Panc1 (cell line): ENCODE data around the gene LRMDA. TPM values are rescaled to one million over a fixed set of nuclear protein-coding genes. Genes with fewer than 3 reads are reported as not detected.

Experiments
- ATAC-seq: fragments of 200-7000 bp; cut with Tn5 transposase; 2 replicates; pipeline ENCODE4 v1.9.1; 2020; ENCODE audit warnings: mild to moderate bottlenecking, moderate library complexity
- BruUV-seq: library from RNA; stranded (reverse); fragments of 400-500 nt; replicated peaks from 2 replicates; lab custom pipeline; 2021; lab: Mats Ljungman, UMichigan
- CTCF ChIA-PET: fragments of 300-600 bp; sonication (Branson Sonifier 250); formaldehyde crosslinking; loops from one replicate; lab custom pipeline; 2022; ENCODE audit warnings: antibody characterized with exemption; lab: Charles Lee
- POLR2A ChIA-PET: fragments of 300-600 bp; sonication (Branson Sonifier 250); formaldehyde crosslinking; loops from one replicate; lab custom pipeline; 2022; ENCODE audit warnings: antibody characterized with exemption; lab: Charles Lee
- DNase-seq: peaks from one replicate; pipeline ENCODE4 v3.0.0-alpha.2; 2010; ENCODE audit warnings: low read depth, low spot score
- H3K27ac ChIP-seq: 2 replicates; pipeline ENCODE4 v1.5.1; 2011; ENCODE audit warnings: mild to moderate bottlenecking, low read length, inconsistent platforms
- H3K27me3 ChIP-seq: fragments of 200-500 bp; sonication (Bioruptor generic); 2 replicates; pipeline ENCODE4 v1.6.0; 2014; ENCODE audit warnings: low read length, inconsistent platforms; ENCODE audit not compliant: control insufficient read depth, insufficient read depth
- H3K36me3 ChIP-seq: fragments of 200-500 bp; sonication (Bioruptor generic); 2 replicates; pipeline ENCODE4 v1.5.1; 2014; ENCODE audit warnings: inconsistent platforms, mild to moderate bottlenecking, low read length, moderate library complexity; ENCODE audit not compliant: control insufficient read depth, insufficient read depth
- H3K4me1 ChIP-seq: 2 replicates; pipeline ENCODE4 v1.5.1; 2011; ENCODE audit warnings: inconsistent platforms, mild to moderate bottlenecking, low read length, moderate library complexity; ENCODE audit not compliant: control insufficient read depth, insufficient read depth
- H3K4me3 ChIP-seq, 2 experiments: 2 replicates each; pipeline ENCODE4 v1.5.1; 2011 to 2012; ENCODE audit warnings: low read depth in 2 of 2, low read length in 2 of 2, mild to moderate bottlenecking in 2 of 2, inconsistent platforms in 1 of 2, moderate library complexity in 1 of 2
- H3K9me3 ChIP-seq: fragments of 200-500 bp; sonication (Bioruptor generic); 2 replicates; pipeline ENCODE4 v1.5.1; 2014; ENCODE audit warnings: low read depth, mild to moderate bottlenecking, inconsistent platforms, low read length, moderate library complexity; ENCODE audit not compliant: control insufficient read depth, insufficient read depth
- CTCF ChIP-seq: fragments of 450-650 bp; IDR thresholded peaks from 2 replicates; pipeline ENCODE4 v1.5.1; 2017; ENCODE audit warnings: mild to moderate bottlenecking
- POLR2AphosphoS5 ChIP-seq: IDR thresholded peaks from 2 replicates; pipeline ENCODE4 v1.6.1; 2012; ENCODE audit warnings: mild to moderate bottlenecking, low read depth, low read length, moderate library complexity
- SIN3A ChIP-seq: IDR thresholded peaks from 2 replicates; pipeline ENCODE4 v1.6.1; 2012; ENCODE audit warnings: low read depth, mild to moderate bottlenecking, low read length, moderate library complexity, borderline replicate concordance; ENCODE audit not compliant: insufficient read depth
- TCF7L2 ChIP-seq: IDR thresholded peaks from 2 replicates; pipeline ENCODE4 v1.6.1; 2011; ENCODE audit warnings: mild to moderate bottlenecking, low read depth, low read length, inconsistent platforms
- in situ Hi-C: cut with HindIII; loops from 2 replicates; pipeline ENCODE4 v1.10.0; 2016; ENCODE audit warnings: low sequenced_read_pairs, low pct_unique_long_range_greater_than_20kb
- intact Hi-C: fragments of 100-400 bp; cut with micrococcal nuclease; formaldehyde crosslinking; loops from one replicate; pipeline ENCODE4 v1.10.0; 2022; ENCODE audit not compliant: unreplicated experiment
- total RNA-seq: library from RNA; stranded (reverse); gene quantifications from one replicate; pipeline ENCODE4 v1.2.1, GENCODE V29; 2021; ENCODE audit not compliant: unreplicated experiment
- TF ChIP-seq, protein P1 (sequence below), 2 experiments: IDR thresholded peaks; 2 replicates each; pipeline ENCODE4 v1.6.1; 2011 to 2012; ENCODE audit warnings: low read depth in 2 of 2, control low read depth in 1 of 2, low read length in 1 of 2, mild to moderate bottlenecking in 1 of 2, moderate library complexity in 1 of 2; ENCODE audit not compliant: insufficient read depth in 1 of 2

The LRMDA gene
- total RNA-seq, 1 experiment from 2014 or later = 1.2 TPM

DNA sequence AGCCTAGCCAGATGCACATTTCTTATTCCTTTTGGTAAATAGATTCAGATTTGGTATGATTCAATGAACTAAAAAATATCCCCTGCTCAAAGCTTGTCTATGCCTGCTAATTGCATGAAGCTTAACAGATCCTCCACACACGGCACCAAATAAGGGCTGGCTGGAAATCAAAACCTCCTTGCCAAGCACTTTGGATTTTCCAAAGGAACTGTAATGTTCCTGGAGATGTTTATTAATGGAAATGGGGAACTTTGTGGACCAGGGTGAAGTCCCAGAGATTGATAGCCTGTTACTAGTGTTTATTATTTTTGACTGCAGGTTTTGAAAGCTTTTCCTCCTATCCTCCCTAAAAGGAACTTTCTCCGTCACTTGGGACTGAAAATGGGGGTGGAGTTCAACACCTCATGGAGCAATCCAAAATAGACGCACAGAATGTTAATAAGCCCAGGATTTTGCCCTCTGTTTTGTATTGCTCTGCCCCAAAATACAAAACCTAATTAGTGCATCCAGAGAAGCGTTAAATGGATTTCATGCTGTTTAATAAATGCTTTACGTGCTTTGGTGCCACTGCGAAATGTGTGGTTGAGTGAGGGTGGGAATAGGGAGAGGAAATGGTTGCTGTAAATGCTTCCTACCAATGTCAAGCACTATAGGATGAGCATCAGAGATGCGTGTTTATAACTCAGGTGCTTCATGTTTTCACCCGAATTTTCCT, 1027.7 kb downstream of the LRMDA start:
- intact Hi-C loops (no loop called here), in situ Hi-C loops (no loop called here)
- Histone ChIP-seq H3K27me3 (peaks cover 8% of the 10 kb centered on the region; the same call in 1 of the 2 replicates), H3K36me3 (no peaks in the 10 kb centered on the region), H3K27ac (no peak overlapping the region), H3K4me1 (no peaks in the 10 kb centered on the region), H3K9me3 (no peaks in the 10 kb centered on the region), H3K4me3 (no peak overlapping the region)
- ChIA-PET POLR2A (no interaction called here), CTCF (no interaction called here)
- DNase-seq (no peak), ATAC-seq (no peak)
- TF ChIP-seq, protein P1, sequence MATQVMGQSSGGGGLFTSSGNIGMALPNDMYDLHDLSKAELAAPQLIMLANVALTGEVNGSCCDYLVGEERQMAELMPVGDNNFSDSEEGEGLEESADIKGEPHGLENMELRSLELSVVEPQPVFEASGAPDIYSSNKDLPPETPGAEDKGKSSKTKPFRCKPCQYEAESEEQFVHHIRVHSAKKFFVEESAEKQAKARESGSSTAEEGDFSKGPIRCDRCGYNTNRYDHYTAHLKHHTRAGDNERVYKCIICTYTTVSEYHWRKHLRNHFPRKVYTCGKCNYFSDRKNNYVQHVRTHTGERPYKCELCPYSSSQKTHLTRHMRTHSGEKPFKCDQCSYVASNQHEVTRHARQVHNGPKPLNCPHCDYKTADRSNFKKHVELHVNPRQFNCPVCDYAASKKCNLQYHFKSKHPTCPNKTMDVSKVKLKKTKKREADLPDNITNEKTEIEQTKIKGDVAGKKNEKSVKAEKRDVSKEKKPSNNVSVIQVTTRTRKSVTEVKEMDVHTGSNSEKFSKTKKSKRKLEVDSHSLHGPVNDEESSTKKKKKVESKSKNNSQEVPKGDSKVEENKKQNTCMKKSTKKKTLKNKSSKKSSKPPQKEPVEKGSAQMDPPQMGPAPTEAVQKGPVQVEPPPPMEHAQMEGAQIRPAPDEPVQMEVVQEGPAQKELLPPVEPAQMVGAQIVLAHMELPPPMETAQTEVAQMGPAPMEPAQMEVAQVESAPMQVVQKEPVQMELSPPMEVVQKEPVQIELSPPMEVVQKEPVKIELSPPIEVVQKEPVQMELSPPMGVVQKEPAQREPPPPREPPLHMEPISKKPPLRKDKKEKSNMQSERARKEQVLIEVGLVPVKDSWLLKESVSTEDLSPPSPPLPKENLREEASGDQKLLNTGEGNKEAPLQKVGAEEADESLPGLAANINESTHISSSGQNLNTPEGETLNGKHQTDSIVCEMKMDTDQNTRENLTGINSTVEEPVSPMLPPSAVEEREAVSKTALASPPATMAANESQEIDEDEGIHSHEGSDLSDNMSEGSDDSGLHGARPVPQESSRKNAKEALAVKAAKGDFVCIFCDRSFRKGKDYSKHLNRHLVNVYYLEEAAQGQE (IDR thresholded peaks at IDR 0.05; ENCODE audit: insufficient read depth in 1 of 2, low read depth in 2 of 2, low read length in 1 of 2) = no peak
- TF ChIP-seq CTCF = no peak
- TF ChIP-seq SIN3A = no peak
- no peak for TF ChIP-seq POLR2AphosphoS5
- no peak for TF ChIP-seq TCF7L2
- BruUV-seq = no TSS peak

- H3K27me3 ChIP-seq = peaks cover 8% of the 10 kb centered on the region; the same call in 1 of the 2 replicates
- BruUV-seq = no TSS peak
Observed at GRCh38 chr10:76461024-76461423, 1029.6 kb downstream of the LRMDA start.

More at GRCh38 chr10:76461024-76461423, 1029.6 kb downstream of the LRMDA start:
- H3K36me3 ChIP-seq = no peaks in the 10 kb centered on the region
- ATAC-seq (no peak), DNase-seq (no peak)
- H3K4me1 ChIP-seq = no peaks in the 10 kb centered on the region
- CTCF ChIA-PET = no interaction called here
- TF ChIP-seq, protein P1 (IDR thresholded peaks at IDR 0.05; ENCODE audit: insufficient read depth in 1 of 2, low read depth in 2 of 2, low read length in 1 of 2) = no peak
- no peak for TF ChIP-seq SIN3A
- no peak for TF ChIP-seq POLR2AphosphoS5
- H3K9me3 ChIP-seq = no peaks in the 10 kb centered on the region
- in situ Hi-C loops = no loop called here
- H3K27ac ChIP-seq = no peak overlapping the region
- POLR2A ChIA-PET = no interaction called here
- intact Hi-C loops = no loop called here
- no peak overlapping the region for H3K4me3 ChIP-seq
